Measurements from ENCODE around the gene PERM1. TPM values are rescaled to one million over a fixed set of nuclear protein-coding genes. Genes with fewer than 3 reads are reported as not detected.
A peak's percentile ranks its signal among the peaks of the same experiment; 100 is the strongest.

The PERM1 gene
- total and polyA plus RNA-seq, 9 of the 15 experiments (the other 6 are each of a cell fraction or from before 2014, with no cell fraction given) = not detected

- no peak for TF ChIP-seq STAT5A (IDR thresholded peaks at IDR 0.05; ENCODE audit: borderline replicate concordance, low read length)
- TF ChIP-seq ZNF184 (CRISPR knock-in tag; IDR thresholded peaks at IDR 0.05) = no peak
- no peak for TF ChIP-seq DEAF1 (CRISPR knock-in tag; IDR thresholded peaks at IDR 0.05)
- no peak for TF ChIP-seq CTBP1 (IDR thresholded peaks at IDR 0.05; ENCODE audit: borderline replicate concordance)
- no peak for TF ChIP-seq ZNF134 (CRISPR knock-in tag; conservative IDR thresholded peaks at IDR 0.05)
- TF ChIP-seq PRMT5 (CRISPR knock-in tag; IDR thresholded peaks at IDR 0.05) = no peak
- TF ChIP-seq CEBPB (tag; IDR thresholded peaks at IDR 0.05) = no peak
- TF ChIP-seq ZNF778 (CRISPR knock-in tag; IDR thresholded peaks at IDR 0.05) = no peak
- TF ChIP-seq ARID2 (IDR thresholded peaks at IDR 0.05) = no peak
- TF ChIP-seq USF1 (CRISPR knock-in tag; IDR thresholded peaks at IDR 0.05) = no peak
- peak; percentile 90 for TF ChIP-seq HINFP (tag; conservative IDR thresholded peaks at IDR 0.05; ENCODE audit: low read depth)
- no peak for TF ChIP-seq CCAR2 (IDR thresholded peaks at IDR 0.05; ENCODE audit: low read depth, low read length)
- peak; percentile 53 to 71; a peak in 2 of 4 replicates for TF ChIP-seq MAZ (CRISPR knock-in tag; conservative IDR thresholded peaks at IDR 0.05 in 1 of 2, IDR thresholded peaks at IDR 0.05 in 1 of 2)
- no peak for TF ChIP-seq ZFPM2 (CRISPR knock-in tag; IDR thresholded peaks at IDR 0.05)
- TF ChIP-seq HSF4 (CRISPR knock-in tag; IDR thresholded peaks at IDR 0.05; ENCODE audit: borderline replicate concordance) = no peak
- TF ChIP-seq ZNF764 (CRISPR knock-in tag; IDR thresholded peaks at IDR 0.05; ENCODE audit: low read depth) = no peak
- TF ChIP-seq SLC30A9 (CRISPR knock-in tag; IDR thresholded peaks at IDR 0.05) = no peak
- no peak for TF ChIP-seq HDAC8 (tag; IDR thresholded peaks at IDR 0.05)
- TF ChIP-seq ZNF75A (CRISPR knock-in tag; IDR thresholded peaks at IDR 0.05) = no peak
- no peak for TF ChIP-seq NCOA4 (IDR thresholded peaks at IDR 0.05; ENCODE audit: partially characterized antibody)
- TF ChIP-seq TEAD4 (IDR thresholded peaks at IDR 0.05; ENCODE audit: low read length) = no peak
- no peak for TF ChIP-seq TEAD4 (CRISPR knock-in tag; IDR thresholded peaks at IDR 0.05; ENCODE audit: borderline replicate concordance)
- no peak for TF ChIP-seq EP400 (IDR thresholded peaks at IDR 0.05)
- no peak for TF ChIP-seq CSDE1 (IDR thresholded peaks at IDR 0.05)
- TF ChIP-seq HOXB6 (CRISPR knock-in tag; IDR thresholded peaks at IDR 0.05; ENCODE audit: borderline replicate concordance) = no peak
- no peak for TF ChIP-seq HNRNPH1 (optimal IDR thresholded peaks at IDR 0.05; ENCODE audit: low read depth, low read length)
- TF ChIP-seq HNRNPUL1 (IDR thresholded peaks at IDR 0.05; ENCODE audit: low read length) = no peak
Observed at GRCh38 chr1:1019122-1019999, 37.5 kb upstream of the PERM1 start (continued).

Data from K562 (cell line).